HCT116 (cell line): ENCODE data around the gene FGFR1OP2. TPM values are rescaled to one million over a fixed set of nuclear protein-coding genes. Genes with fewer than 3 reads are reported as not detected.

Experiments
- ATAC-seq: fragments of 200-7000 bp; cut with Tn5 transposase; 2 replicates; pipeline ENCODE4 v1.9.1; 2020; ENCODE audit warnings: mild to moderate bottlenecking, moderate library complexity
- Bru-seq: library from RNA; stranded (reverse); fragments of 400-500 nt; gene quantifications from one replicate; lab custom pipeline; 2021; lab: Mats Ljungman, UMichigan
- BruChase-seq, 2 experiments: library from RNA; stranded (reverse); fragments of 400-500 nt; gene quantifications; one replicate each; lab custom pipeline; 2021; lab: Mats Ljungman, UMichigan
- BruUV-seq: library from RNA; stranded (reverse); fragments of 400-500 nt; replicated peaks from 2 replicates; lab custom pipeline; 2021; lab: Mats Ljungman, UMichigan
- CTCF ChIA-PET: fragments of 300-600 bp; sonication (Branson Sonifier 250); formaldehyde crosslinking; loops from one replicate; lab custom pipeline; 2021; ENCODE audit warnings: antibody characterized with exemption; lab: Charles Lee
- POLR2A ChIA-PET: fragments of 300-600, 350-600 bp; sonication (Branson Sonifier 250); formaldehyde crosslinking; loops from one replicate; lab custom pipeline; 2021; ENCODE audit warnings: antibody characterized with exemption; lab: Charles Lee
- RAD21 ChIA-PET, 2 experiments: fragments of 300-600 bp; sonication (Branson Sonifier 250); formaldehyde crosslinking; loops; one replicate each; lab custom pipeline; 2023; ENCODE audit warnings: low total read pairs in 2 of 2; ENCODE audit not compliant: uncharacterized antibody in 2 of 2, unreplicated experiment in 2 of 2, low non-redundant PET in 1 of 2; lab: Charles Lee
- DNase-seq: peaks from one replicate; pipeline ENCODE4 v3.0.0-alpha.2; 2010; ENCODE audit warnings: low read depth, low spot score
- H2AFZ ChIP-seq: fragments of 200-600 bp; shearing (Covaris generic), sonication (generic); 2 replicates; pipeline ENCODE4 v1.6.1; 2017; ENCODE audit warnings: low read depth, mixed run types, mixed read lengths, antibody characterized with exemption, low read length; ENCODE audit not compliant: poor library complexity, severe bottlenecking
- H3K27ac ChIP-seq: 2 replicates; pipeline ENCODE4 v1.5.1; 2012; ENCODE audit warnings: low read depth, low read length
- H3K27me3 ChIP-seq: fragments of 200-600 bp; sonication (generic); 2 replicates; pipeline ENCODE4 v1.6.1; 2016; ENCODE audit warnings: mixed run types, low read length, mixed read lengths; ENCODE audit not compliant: insufficient read depth
- H3K36me3 ChIP-seq, 2 experiments: fragments of 200-500 bp in 1 of 2; fragments of 200-600 bp in 1 of 2; sonication (Bioruptor generic) in 1 of 2; sonication (generic) in 1 of 2; 2 replicates each; pipeline versions ENCODE4 v1.5.1 to v1.6.1; 2014 to 2016; ENCODE audit warnings: low read length in 2 of 2, inconsistent platforms in 1 of 2, mixed read lengths in 1 of 2, mixed run types in 1 of 2; ENCODE audit not compliant: insufficient read depth in 2 of 2, control insufficient read depth in 1 of 2
- H3K4me1 ChIP-seq, 2 experiments: fragments of 200-600 bp in 1 of 2; sonication (generic) in 1 of 2; 2 replicates each; pipeline versions ENCODE4 v1.5.1 to v1.6.1; 2012 to 2017; ENCODE audit warnings: low read length in 2 of 2, inconsistent platforms in 1 of 2, mild to moderate bottlenecking in 1 of 2, mixed read lengths in 1 of 2, mixed run types in 1 of 2, moderate library complexity in 1 of 2; ENCODE audit not compliant: insufficient read depth in 2 of 2, control insufficient read depth in 1 of 2
- H3K4me2 ChIP-seq: fragments of 200-600 bp; sonication (generic); 2 replicates; pipeline ENCODE4 v1.6.1; 2017; ENCODE audit warnings: mixed run types, low read length, mixed read lengths
- H3K4me3 ChIP-seq, 2 experiments: fragments of 200-600 bp in 1 of 2; sonication (generic) in 1 of 2; replicated peaks in 1 of 2; 2 replicates each; pipeline ENCODE4 v1.5.1; 2011 to 2016; ENCODE audit warnings: low read length in 2 of 2, control low read depth in 1 of 2, low read depth in 1 of 2, mild to moderate bottlenecking in 1 of 2, mixed read lengths in 1 of 2, mixed run types in 1 of 2
- H3K79me2 ChIP-seq: fragments of 200-600 bp; sonication (generic); 2 replicates; pipeline ENCODE4 v1.6.1; 2017; ENCODE audit warnings: mild to moderate bottlenecking, mixed run types, low read length, moderate library complexity, mixed read lengths; ENCODE audit not compliant: insufficient read depth
- H3K9ac ChIP-seq: fragments of 200-600 bp; sonication (generic); 2 replicates; pipeline ENCODE4 v1.6.1; 2016; ENCODE audit warnings: low read length, mixed read lengths
- H3K9me2 ChIP-seq: fragments of 200-600 bp; sonication (generic), shearing (Covaris generic); 2 replicates; pipeline ENCODE4 v1.6.1; 2017; ENCODE audit warnings: mixed run types, mild to moderate bottlenecking, moderate library complexity; ENCODE audit not compliant: insufficient read depth
- H3K9me3 ChIP-seq, 2 experiments: fragments of 200-500 bp in 1 of 2; fragments of 200-600 bp in 1 of 2; sonication (Bioruptor generic) in 1 of 2; sonication (generic) in 1 of 2; 2 replicates each; pipeline ENCODE4 v1.6.1; 2014 to 2017; ENCODE audit warnings: low read length in 2 of 2, mixed read lengths in 2 of 2, inconsistent platforms in 1 of 2, low read depth in 1 of 2, mild to moderate bottlenecking in 1 of 2, mixed run types in 1 of 2, moderate library complexity in 1 of 2; ENCODE audit not compliant: control insufficient read depth in 1 of 2, insufficient read depth in 1 of 2
- H4K20me1 ChIP-seq: fragments of 200-600 bp; sonication (generic), shearing (Covaris generic); 2 replicates; pipeline ENCODE4 v1.6.1; 2017; ENCODE audit warnings: mixed run types, mild to moderate bottlenecking, moderate library complexity; ENCODE audit not compliant: insufficient read depth
- CBX3 ChIP-seq: IDR thresholded peaks from 2 replicates; pipeline ENCODE4 v1.6.1; 2012; ENCODE audit warnings: low read depth
- EGR1 ChIP-seq: IDR thresholded peaks from 2 replicates; pipeline ENCODE4 v1.6.1; 2012; ENCODE audit warnings: low read depth
- ELF1 ChIP-seq: IDR thresholded peaks from 2 replicates; pipeline ENCODE4 v1.6.1; 2012; ENCODE audit warnings: low read depth, borderline replicate concordance
- EZH2 ChIP-seq: fragments of 200-600 bp; sonication (generic); IDR thresholded peaks from 2 replicates; pipeline ENCODE4 v1.6.1; 2017; ENCODE audit warnings: antibody characterized with exemption, mixed run types
- EZH2phosphoT487 ChIP-seq: fragments of 200-600 bp; IDR thresholded peaks from 2 replicates; pipeline ENCODE4 v1.6.1; 2018; ENCODE audit warnings: antibody characterized with exemption, borderline replicate concordance
- FOSL1 ChIP-seq: IDR thresholded peaks from 2 replicates; pipeline ENCODE4 v1.6.1; 2012; ENCODE audit warnings: low read depth
- JUND ChIP-seq: IDR thresholded peaks from 2 replicates; pipeline ENCODE4 v1.6.1; 2012
- POLR2A ChIP-seq: IDR thresholded peaks from 2 replicates; pipeline ENCODE4 v1.7.0; 2011; ENCODE audit warnings: borderline replicate concordance; ENCODE audit not compliant: insufficient read depth, insufficient read length; ENCODE audit errors: extremely low read depth
- POLR2AphosphoS5 ChIP-seq: IDR thresholded peaks from 2 replicates; pipeline ENCODE4 v1.6.1; 2011; ENCODE audit warnings: mild to moderate bottlenecking, low read depth, low read length, moderate library complexity
- RAD21 ChIP-seq: IDR thresholded peaks from 2 replicates; pipeline ENCODE4 v1.6.1; 2012; ENCODE audit warnings: low read depth, mild to moderate bottlenecking
- SIN3A ChIP-seq: IDR thresholded peaks from 2 replicates; pipeline ENCODE4 v1.6.1; 2012; ENCODE audit warnings: low read depth
- SP1 ChIP-seq: IDR thresholded peaks from 2 replicates; pipeline ENCODE4 v1.6.1; 2012; ENCODE audit warnings: low read depth
- SRF ChIP-seq: IDR thresholded peaks from 2 replicates; pipeline ENCODE4 v1.6.1; 2012; ENCODE audit warnings: low read depth
- YY1 ChIP-seq: IDR thresholded peaks from 2 replicates; pipeline ENCODE4 v1.6.1; 2011; ENCODE audit warnings: low read length, low read depth, moderate library complexity, mild to moderate bottlenecking; ENCODE audit not compliant: insufficient replicate concordance; ENCODE audit errors: extremely low read depth
- ZFX ChIP-seq: fragments of 450-650 bp; IDR thresholded peaks from 2 replicates; pipeline ENCODE4 v1.6.1; 2017
- intact Hi-C: fragments of 100-400 bp; cut with micrococcal nuclease; formaldehyde crosslinking; loops from 2 replicates; pipeline ENCODE4 v1.10.0; 2022
- long read RNA-seq: library from polyadenylated mRNA; unstranded; transcript quantifications from one replicate; pipeline ENCODE4 v2.0.0, GENCODE V29; 2021; ENCODE audit not compliant: unreplicated experiment
- polyA plus RNA-seq: library from polyadenylated mRNA; unstranded; fragments of >200 nt; gene quantifications from 2 replicates; pipeline ENCODE4 v1.2.1, GENCODE V29; 2012; ENCODE audit warnings: missing spikeins
- total RNA-seq: library from RNA; stranded (reverse); gene quantifications from one replicate; pipeline ENCODE4 v1.2.1, GENCODE V29; 2021; ENCODE audit not compliant: unreplicated experiment
- TF ChIP-seq, protein P1 (sequence below): IDR thresholded peaks from 2 replicates; pipeline ENCODE4 v1.6.1; 2011; ENCODE audit warnings: mild to moderate bottlenecking, low read length, moderate library complexity; ENCODE audit not compliant: insufficient replicate concordance; ENCODE audit errors: extremely low read depth
- TF ChIP-seq, protein P2 (sequence below): IDR thresholded peaks from 2 replicates; pipeline ENCODE4 v1.6.1; 2012
- TF ChIP-seq, protein P3 (sequence below): IDR thresholded peaks from 2 replicates; pipeline ENCODE4 v1.6.1; 2012
- TF ChIP-seq, protein P4 (sequence below): IDR thresholded peaks from 2 replicates; pipeline ENCODE4 v1.6.1; 2012; ENCODE audit warnings: low read depth

FGFR1OP2 gene
- total RNA-seq (29.6 TPM), Bru-seq, nascent RNA (percentile 85 among the genes with signal in this experiment), BruChase-seq, experiment 1, labeled RNA remaining after a 6-hour chase (percentile 80 among the genes with signal in this experiment), BruChase-seq, experiment 2, labeled RNA remaining after a 2-hour chase (percentile 84 among the genes with signal in this experiment)
- polyA plus RNA-seq: 16.3 and 18.1 TPM in 2 replicates
- long read RNA-seq, transcript FGFR1OP2-202 (6 exons, 2,790 nt): major isoform, 48 of 73 reads
- long read RNA-seq, transcript FGFR1OP2-201 (7 exons, 2,924 nt): minor isoform, 14 of 73 reads
- long read RNA-seq, partial matches to known transcripts: 2 of 73 reads
- long read RNA-seq, other reads (novel, unspliced or antisense): 2 of 73 reads

DNA sequence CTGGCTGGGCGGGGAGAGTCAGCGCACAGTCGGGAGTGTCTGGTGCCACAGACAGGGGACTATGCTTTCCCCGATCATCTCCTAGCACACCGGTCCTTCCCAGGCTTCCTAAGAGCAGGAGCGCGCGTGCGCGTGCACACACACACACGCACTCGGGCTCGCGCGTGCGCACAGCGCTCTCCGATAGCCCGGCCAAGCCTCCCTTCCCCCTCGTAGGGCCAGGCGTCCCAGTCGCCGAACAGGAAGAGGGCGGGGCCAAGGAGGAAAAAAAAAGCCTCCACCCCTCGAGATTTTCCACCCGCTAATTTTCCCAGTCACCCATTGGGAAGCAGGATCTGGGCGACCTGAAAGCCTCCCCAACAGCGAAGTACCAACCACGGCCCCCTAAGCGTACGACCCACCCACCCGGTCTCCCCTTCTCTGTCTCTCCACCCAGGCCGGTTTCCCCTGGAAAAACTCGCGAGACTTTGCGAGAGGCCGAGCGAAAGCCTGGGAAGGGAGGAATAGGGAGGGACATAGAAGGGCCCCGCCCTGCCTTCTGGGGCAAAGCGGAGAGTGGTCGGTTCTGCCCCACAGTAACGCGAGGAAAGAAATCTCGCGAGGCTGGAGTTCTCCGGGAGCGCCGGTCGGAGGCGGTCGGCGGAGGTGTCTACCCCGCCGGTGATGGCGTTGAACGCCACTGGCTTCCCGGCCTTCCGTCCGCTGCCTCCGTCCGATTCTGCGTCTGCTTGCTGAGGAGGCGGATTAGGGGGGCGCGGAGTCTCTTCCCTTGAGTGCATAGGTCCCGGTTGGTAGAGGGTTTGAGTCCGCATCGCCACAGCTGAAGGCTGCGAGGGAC is at the start of gene FGFR1OP2, which contains the start of gene INTS13:
TSS of gene FGFR1OP2 (plus strand) at position 608 of the 838 bp plus-strand sequence. CDS start 15,689 bp downstream, outside the sequence.
TSS of gene INTS13 (minus strand) at position 119 of the 838 bp plus-strand sequence. CDS start 1,178 bp downstream, outside the sequence.
- peak within 1 kb of the TSS; percentile 71 to 98 for H3K4me3 ChIP-seq
- BruUV-seq: no TSS peak
- H3K27ac ChIP-seq: peak within 1 kb of the TSS; percentile 77
- TF ChIP-seq POLR2A: peak; percentile 81
- TF ChIP-seq, protein P1, sequence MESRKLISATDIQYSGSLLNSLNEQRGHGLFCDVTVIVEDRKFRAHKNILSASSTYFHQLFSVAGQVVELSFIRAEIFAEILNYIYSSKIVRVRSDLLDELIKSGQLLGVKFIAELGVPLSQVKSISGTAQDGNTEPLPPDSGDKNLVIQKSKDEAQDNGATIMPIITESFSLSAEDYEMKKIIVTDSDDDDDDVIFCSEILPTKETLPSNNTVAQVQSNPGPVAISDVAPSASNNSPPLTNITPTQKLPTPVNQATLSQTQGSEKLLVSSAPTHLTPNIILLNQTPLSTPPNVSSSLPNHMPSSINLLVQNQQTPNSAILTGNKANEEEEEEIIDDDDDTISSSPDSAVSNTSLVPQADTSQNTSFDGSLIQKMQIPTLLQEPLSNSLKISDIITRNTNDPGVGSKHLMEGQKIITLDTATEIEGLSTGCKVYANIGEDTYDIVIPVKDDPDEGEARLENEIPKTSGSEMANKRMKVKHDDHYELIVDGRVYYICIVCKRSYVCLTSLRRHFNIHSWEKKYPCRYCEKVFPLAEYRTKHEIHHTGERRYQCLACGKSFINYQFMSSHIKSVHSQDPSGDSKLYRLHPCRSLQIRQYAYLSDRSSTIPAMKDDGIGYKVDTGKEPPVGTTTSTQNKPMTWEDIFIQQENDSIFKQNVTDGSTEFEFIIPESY: peak; percentile 97
- TF ChIP-seq JUND: no peak
- peak; percentile 83 for TF ChIP-seq SIN3A
- TF ChIP-seq, protein P2, sequence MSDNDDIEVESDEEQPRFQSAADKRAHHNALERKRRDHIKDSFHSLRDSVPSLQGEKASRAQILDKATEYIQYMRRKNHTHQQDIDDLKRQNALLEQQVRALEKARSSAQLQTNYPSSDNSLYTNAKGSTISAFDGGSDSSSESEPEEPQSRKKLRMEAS: peak; percentile 25; the same call in 1 of the 2 replicates
- TF ChIP-seq RAD21: no peak
- TF ChIP-seq EZH2phosphoT487: no peak
- peak; percentile 76 for TF ChIP-seq YY1
- peak; percentile 39; the same call in 1 of the 2 replicates for TF ChIP-seq ZFX
- TF ChIP-seq EZH2: no peak
- peak; percentile 42; the same call in 1 of the 2 replicates for TF ChIP-seq SRF
- TF ChIP-seq FOSL1: no peak
- TF ChIP-seq, protein P3, sequence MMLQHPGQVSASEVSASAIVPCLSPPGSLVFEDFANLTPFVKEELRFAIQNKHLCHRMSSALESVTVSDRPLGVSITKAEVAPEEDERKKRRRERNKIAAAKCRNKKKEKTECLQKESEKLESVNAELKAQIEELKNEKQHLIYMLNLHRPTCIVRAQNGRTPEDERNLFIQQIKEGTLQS: no peak
- TF ChIP-seq, protein P4, sequence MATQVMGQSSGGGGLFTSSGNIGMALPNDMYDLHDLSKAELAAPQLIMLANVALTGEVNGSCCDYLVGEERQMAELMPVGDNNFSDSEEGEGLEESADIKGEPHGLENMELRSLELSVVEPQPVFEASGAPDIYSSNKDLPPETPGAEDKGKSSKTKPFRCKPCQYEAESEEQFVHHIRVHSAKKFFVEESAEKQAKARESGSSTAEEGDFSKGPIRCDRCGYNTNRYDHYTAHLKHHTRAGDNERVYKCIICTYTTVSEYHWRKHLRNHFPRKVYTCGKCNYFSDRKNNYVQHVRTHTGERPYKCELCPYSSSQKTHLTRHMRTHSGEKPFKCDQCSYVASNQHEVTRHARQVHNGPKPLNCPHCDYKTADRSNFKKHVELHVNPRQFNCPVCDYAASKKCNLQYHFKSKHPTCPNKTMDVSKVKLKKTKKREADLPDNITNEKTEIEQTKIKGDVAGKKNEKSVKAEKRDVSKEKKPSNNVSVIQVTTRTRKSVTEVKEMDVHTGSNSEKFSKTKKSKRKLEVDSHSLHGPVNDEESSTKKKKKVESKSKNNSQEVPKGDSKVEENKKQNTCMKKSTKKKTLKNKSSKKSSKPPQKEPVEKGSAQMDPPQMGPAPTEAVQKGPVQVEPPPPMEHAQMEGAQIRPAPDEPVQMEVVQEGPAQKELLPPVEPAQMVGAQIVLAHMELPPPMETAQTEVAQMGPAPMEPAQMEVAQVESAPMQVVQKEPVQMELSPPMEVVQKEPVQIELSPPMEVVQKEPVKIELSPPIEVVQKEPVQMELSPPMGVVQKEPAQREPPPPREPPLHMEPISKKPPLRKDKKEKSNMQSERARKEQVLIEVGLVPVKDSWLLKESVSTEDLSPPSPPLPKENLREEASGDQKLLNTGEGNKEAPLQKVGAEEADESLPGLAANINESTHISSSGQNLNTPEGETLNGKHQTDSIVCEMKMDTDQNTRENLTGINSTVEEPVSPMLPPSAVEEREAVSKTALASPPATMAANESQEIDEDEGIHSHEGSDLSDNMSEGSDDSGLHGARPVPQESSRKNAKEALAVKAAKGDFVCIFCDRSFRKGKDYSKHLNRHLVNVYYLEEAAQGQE: no peak
- peak; percentile 48 for TF ChIP-seq SP1
- TF ChIP-seq CBX3: 0 out of 2 replicates have a peak, but pooled peaks have one; percentile 22
- TF ChIP-seq ELF1: 0 out of 2 replicates have a peak, but pooled peaks have one; percentile 26
- TF ChIP-seq POLR2AphosphoS5: peak; percentile 96
- 0 out of 2 replicates have a peak, but pooled peaks have one; percentile 39 for TF ChIP-seq EGR1

More for the DNA sequence above, at the start of gene FGFR1OP2, which contains the start of gene INTS13:
- Histone ChIP-seq H3K9me2 (no peaks in the 10 kb centered on the region), H3K4me2 (peak within 1 kb of the TSS; percentile 85), H4K20me1 (peaks cover 7% of the 10 kb centered on the region; the same call in 1 of the 2 replicates), H3K4me1 (peaks cover 3 to 26% of the 10 kb centered on the region in 2 experiments), H3K27me3 (no peaks in the 10 kb centered on the region), H3K9ac (peak within 1 kb of the TSS; percentile 98), H3K79me2 (peaks cover 94% of the 10 kb centered on the region), H3K9me3 (no peaks in the 10 kb centered on the region), H3K36me3 (peaks cover 7 to 9% of the 10 kb centered on the region in 2 experiments), H2AFZ (peak within 1 kb of the TSS; percentile 10)
- RAD21 ChIA-PET: no interaction called here
- intact Hi-C loops: loop anchor here (5.0 kb wide), 1 partner anchor 74 kb away; the partner anchor contains the start of gene TM7SF3
- POLR2A ChIA-PET: no interaction called here
- ATAC-seq (peak; percentile 96), DNase-seq (peak; percentile 97)
- CTCF ChIA-PET: no interaction called here
